Activated CD4-positive, alpha-beta T cell treated with anti-CD3 and anti-CD28 coated beads, Interleukin-2, amount 10 ng/mL, durations not matched to agents 7 days and 5 days (primary cell): Measurements from ENCODE around the gene SNTG2. TPM values are rescaled to one million over a fixed set of nuclear protein-coding genes. Genes with fewer than 3 reads are reported as not detected.

Experiments used
- CTCF ChIA-PET: fragments of 350-600 bp; sonication (Branson Sonifier 250); formaldehyde crosslinking; loops from one replicate; lab custom pipeline; 2021; ENCODE audit warnings: antibody characterized with exemption; lab: Charles Lee
- POLR2A ChIA-PET: fragments of 350-600 bp; sonication (Branson Sonifier 250); formaldehyde crosslinking; loops from one replicate; lab custom pipeline; 2021; ENCODE audit warnings: antibody characterized with exemption; lab: Charles Lee
- DNase-seq: peaks from one replicate; pipeline ENCODE4 v3.0.0-alpha.2; 2020
- H3K27ac Mint-ChIP-seq: one replicate; pipeline ENCODE4 v1.8.0; 2021; ENCODE audit warnings: mild to moderate bottlenecking, moderate library complexity, mixed read lengths
- H3K27me3 Mint-ChIP-seq: one replicate; pipeline ENCODE4 v1.8.0; 2021; ENCODE audit warnings: mixed read lengths
- H3K36me3 Mint-ChIP-seq: one replicate; pipeline ENCODE4 v1.8.0; 2021; ENCODE audit warnings: low read depth, mixed read lengths
- H3K4me1 Mint-ChIP-seq: one replicate; pipeline ENCODE4 v1.8.0; 2021; ENCODE audit warnings: mixed read lengths
- H3K4me3 Mint-ChIP-seq: one replicate; pipeline ENCODE4 v1.8.0; 2021; ENCODE audit warnings: mild to moderate bottlenecking, moderate library complexity, mixed read lengths
- H3K9me3 Mint-ChIP-seq: one replicate; pipeline ENCODE4 v1.8.0; 2021; ENCODE audit warnings: mixed read lengths
- total RNA-seq, 2 experiments: library from RNA; stranded (reverse); gene quantifications; one replicate each; pipeline ENCODE4 v1.2.3, GENCODE V29; 2021

Gene SNTG2
- total RNA-seq, 2 experiments from 2014 or later: not detected

DNA sequence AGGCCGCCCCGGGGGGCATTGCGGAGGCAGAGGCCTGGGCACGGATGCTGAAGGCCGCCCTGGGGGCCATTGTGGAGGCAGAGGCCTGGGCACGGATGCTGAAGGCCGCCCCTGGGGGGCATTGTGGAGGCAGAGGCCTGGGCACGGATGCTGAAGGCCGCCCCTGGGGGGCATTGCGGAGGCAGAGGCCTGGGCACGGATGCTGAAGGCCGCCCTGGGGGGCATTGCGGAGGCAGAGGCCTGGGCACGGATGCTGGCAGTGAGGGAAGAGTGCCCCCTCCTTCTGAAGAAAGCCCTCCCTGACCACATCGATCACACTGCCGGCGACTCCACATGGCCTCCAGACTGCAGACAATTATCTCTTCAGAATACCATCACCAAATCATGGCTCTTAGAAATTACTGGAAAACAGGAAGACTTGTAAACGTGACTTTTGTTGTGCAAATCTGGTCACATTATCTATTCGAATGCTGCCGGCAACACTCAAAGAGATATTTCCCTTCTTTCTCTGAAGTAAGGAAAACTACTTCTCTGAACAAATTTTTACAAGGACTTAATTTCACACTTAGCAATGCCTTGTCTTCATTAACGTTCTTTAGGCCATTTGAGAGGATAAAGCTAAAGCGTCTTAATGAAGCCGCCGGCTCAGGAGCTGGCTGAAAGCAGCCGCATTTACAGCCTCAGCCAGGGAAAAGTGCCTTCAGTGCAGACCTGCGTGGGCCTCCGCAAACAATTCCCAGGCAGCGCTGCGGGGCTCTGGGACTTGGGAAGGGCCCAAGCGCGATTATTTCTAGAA lies 18.1 kb upstream of the SNTG2 start:
- Mint-ChIP-seq H3K36me3 (no peaks in the 10 kb centered on the region), H3K9me3 (no peaks in the 10 kb centered on the region), H3K4me1 (no peaks in the 10 kb centered on the region), H3K27me3 (no peaks in the 10 kb centered on the region), H3K4me3 (no peak overlapping the region), H3K27ac (no peak overlapping the region)
- CTCF ChIA-PET: no interaction called here
- DNase-seq: no peak
- POLR2A ChIA-PET: no interaction called here

DNA sequence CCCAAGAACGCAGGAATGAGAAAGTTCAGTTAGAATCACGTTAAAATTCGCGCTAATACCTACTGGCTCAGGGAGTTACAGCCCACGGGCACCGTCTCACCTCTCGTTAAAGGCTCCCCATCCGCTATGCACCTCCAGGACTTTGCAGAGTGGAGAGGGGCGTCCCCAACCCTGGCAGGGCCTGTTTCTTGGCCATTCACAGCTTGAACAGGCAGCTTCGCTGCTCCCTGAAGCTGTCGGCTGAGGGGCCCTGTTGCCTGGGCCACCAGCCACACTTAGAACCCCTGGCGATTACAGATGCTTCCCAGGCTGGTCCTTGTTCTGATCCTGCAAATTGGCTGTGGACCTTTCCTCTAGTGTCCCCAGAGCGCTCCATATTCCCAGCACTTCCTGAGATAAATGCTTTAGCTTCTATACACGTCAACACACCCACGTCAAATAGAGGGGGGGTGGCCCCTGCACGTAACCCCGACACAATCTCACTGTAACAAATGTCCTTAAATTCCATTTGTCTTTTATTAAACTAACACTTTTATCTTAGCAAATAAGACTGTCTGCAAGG lies 16.8 kb upstream of the SNTG2 start:
- H3K9me3 Mint-ChIP-seq: no peaks in the 10 kb centered on the region
- DNase-seq: no peak
- no peak overlapping the region for H3K4me3 Mint-ChIP-seq
- ChIA-PET POLR2A (no interaction called here), CTCF (no interaction called here)
- H3K27ac Mint-ChIP-seq: no peak overlapping the region
- no peaks in the 10 kb centered on the region for H3K27me3 Mint-ChIP-seq
- H3K36me3 Mint-ChIP-seq: no peaks in the 10 kb centered on the region
- no peaks in the 10 kb centered on the region for H3K4me1 Mint-ChIP-seq

GRCh38 chr2:937530-937929 lies 13.1 kb upstream of the SNTG2 start:
- H3K36me3 Mint-ChIP-seq: no peaks in the 10 kb centered on the region
- no peak overlapping the region for H3K27ac Mint-ChIP-seq
- CTCF ChIA-PET: no interaction called here
- POLR2A ChIA-PET: no interaction called here
- H3K4me3 Mint-ChIP-seq: no peak overlapping the region
- H3K27me3 Mint-ChIP-seq: no peaks in the 10 kb centered on the region
- DNase-seq: no peak
- H3K9me3 Mint-ChIP-seq: no peaks in the 10 kb centered on the region
- no peaks in the 10 kb centered on the region for H3K4me1 Mint-ChIP-seq

GRCh38 chr2:938181-939005 lies 12.3 kb upstream of the SNTG2 start:
- H3K4me1 Mint-ChIP-seq: no peaks in the 10 kb centered on the region

GRCh38 chr2:939936-940601 lies 10.6 kb upstream of the SNTG2 start:
- H3K27me3 Mint-ChIP-seq: peaks cover 2% of the 10 kb centered on the region
- H3K4me1 Mint-ChIP-seq: no peaks in the 10 kb centered on the region
- H3K4me3 Mint-ChIP-seq: no peak overlapping the region
- DNase-seq: no peak
- H3K36me3 Mint-ChIP-seq: peaks cover 2% of the 10 kb centered on the region
- peaks cover 8% of the 10 kb centered on the region for H3K9me3 Mint-ChIP-seq
- CTCF ChIA-PET: no interaction called here
- no peak overlapping the region for H3K27ac Mint-ChIP-seq
- POLR2A ChIA-PET: no interaction called here

More at GRCh38 chr2:938181-939005, 12.3 kb upstream of the SNTG2 start:
- H3K27me3 Mint-ChIP-seq: no peaks in the 10 kb centered on the region
- CTCF ChIA-PET: no interaction called here
- POLR2A ChIA-PET: no interaction called here
- H3K9me3 Mint-ChIP-seq: no peaks in the 10 kb centered on the region
- no peak for DNase-seq
- no peak overlapping the region for H3K4me3 Mint-ChIP-seq
- H3K36me3 Mint-ChIP-seq: no peaks in the 10 kb centered on the region
- no peak overlapping the region for H3K27ac Mint-ChIP-seq

DNA sequence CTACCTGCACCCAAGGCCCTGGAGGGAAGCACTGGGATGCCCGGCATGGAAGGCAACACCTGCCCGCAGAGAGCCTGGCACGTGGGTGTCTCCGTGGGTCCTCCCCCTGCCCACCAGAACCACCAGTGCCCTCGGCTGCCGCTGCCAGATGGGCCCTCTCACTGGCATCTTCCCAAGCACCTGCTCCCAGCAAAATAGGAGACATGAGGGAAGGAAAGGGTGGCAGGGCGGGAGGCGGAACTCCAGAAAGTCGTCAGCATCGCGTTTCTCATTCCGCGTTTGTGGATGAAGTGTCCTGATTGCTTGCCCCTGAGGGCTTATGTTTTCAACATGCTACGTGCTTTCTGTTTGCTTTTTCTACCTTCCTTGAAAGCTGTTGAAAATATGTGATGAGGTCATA lies 8.8 kb upstream of the SNTG2 start:
- ChIA-PET CTCF (no interaction called here), POLR2A (no interaction called here)
- H3K27ac Mint-ChIP-seq: no peak overlapping the region
- H3K36me3 Mint-ChIP-seq: peaks cover 2% of the 10 kb centered on the region
- H3K4me1 Mint-ChIP-seq: peaks cover 11% of the 10 kb centered on the region
- H3K27me3 Mint-ChIP-seq: peaks cover 2% of the 10 kb centered on the region
- DNase-seq: no peak
- H3K9me3 Mint-ChIP-seq: peaks cover 8% of the 10 kb centered on the region
- no peak overlapping the region for H3K4me3 Mint-ChIP-seq

DNA sequence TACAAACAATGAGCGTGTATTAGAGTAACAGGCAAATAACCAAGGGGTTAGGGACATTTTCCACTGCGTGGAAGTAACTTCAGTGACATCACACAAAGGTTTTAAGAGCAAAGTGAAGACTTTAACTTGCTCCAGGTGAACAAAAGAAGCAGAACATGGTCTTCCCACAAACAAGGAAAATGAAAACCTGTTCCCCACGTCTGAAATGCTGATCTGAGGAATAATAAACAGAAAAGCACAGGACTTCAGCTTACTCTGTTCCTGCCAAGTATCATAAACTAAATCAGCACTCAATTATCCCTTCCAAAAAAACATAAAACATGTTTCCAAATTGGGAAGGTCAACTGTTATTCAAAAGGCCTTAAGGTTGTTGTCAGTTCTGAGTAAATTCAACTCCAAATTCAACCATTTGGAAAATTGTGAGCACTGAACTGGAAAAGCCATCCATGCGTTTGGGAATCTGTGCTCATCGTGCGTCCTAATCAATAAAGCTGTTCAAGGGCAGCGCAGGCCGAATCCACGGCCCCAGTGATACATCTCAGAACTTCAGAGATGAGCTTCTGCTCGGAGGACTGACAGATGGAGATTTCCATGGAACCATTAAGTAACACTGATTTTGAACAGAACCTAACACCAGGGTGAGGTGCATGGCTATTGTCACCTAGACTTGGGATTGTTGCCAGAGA lies 7.7 kb upstream of the SNTG2 start:
- Mint-ChIP-seq H3K4me1 (peaks cover 11% of the 10 kb centered on the region), H3K27me3 (peaks cover 5% of the 10 kb centered on the region), H3K36me3 (peaks cover 2% of the 10 kb centered on the region), H3K4me3 (no peak overlapping the region), H3K27ac (no peak overlapping the region), H3K9me3 (peaks cover 8% of the 10 kb centered on the region)
- DNase-seq: no peak
- POLR2A ChIA-PET: no interaction called here
- CTCF ChIA-PET: interaction anchor here (1.1 kb wide), 1 partner anchor 10 kb away, joined by 3 read pairs; no protein-coding TSS in a partner anchor

GRCh38 chr2:943461-943797 lies 7.2 kb upstream of the SNTG2 start:
- POLR2A ChIA-PET: no interaction called here
- Mint-ChIP-seq H3K36me3 (peaks cover 2% of the 10 kb centered on the region), H3K27me3 (peaks cover 8% of the 10 kb centered on the region), H3K4me1 (peaks cover 11% of the 10 kb centered on the region), H3K4me3 (no peak overlapping the region), H3K27ac (no peak overlapping the region), H3K9me3 (peaks cover 8% of the 10 kb centered on the region)
- CTCF ChIA-PET: interaction anchor here (1.1 kb wide), 1 partner anchor 10 kb away, joined by 3 read pairs; no protein-coding TSS in a partner anchor
- DNase-seq: no peak

DNA sequence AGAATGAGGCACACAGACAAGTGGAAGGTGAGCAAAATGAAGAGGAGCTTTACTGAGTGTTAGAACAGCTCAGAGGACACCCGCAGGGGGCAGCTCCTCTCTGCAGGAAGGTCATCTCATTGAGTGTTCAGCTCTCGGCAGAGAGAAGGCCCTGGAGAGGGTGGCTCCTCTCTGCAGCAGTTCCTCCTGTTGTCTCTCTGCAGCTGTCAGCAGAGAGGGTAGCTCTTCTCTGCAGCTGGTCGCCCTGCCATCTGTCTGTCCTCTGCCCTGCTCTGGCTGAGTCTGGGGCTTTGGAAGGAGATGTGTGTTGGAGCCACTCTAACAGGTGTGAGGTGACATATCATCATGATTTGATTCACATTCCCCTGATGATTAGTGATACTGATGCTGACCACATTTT lies 6.8 kb upstream of the SNTG2 start:
- no peak for DNase-seq
- CTCF ChIA-PET: interaction anchor here (1.1 kb wide), 1 partner anchor 9 kb away, joined by 3 read pairs; no protein-coding TSS in a partner anchor
- H3K4me1 Mint-ChIP-seq: peaks cover 11% of the 10 kb centered on the region
- H3K27me3 Mint-ChIP-seq: peaks cover 8% of the 10 kb centered on the region
- H3K36me3 Mint-ChIP-seq: peaks cover 2% of the 10 kb centered on the region
- POLR2A ChIA-PET: no interaction called here
- H3K4me3 Mint-ChIP-seq: no peak overlapping the region
- H3K9me3 Mint-ChIP-seq: peaks cover 8% of the 10 kb centered on the region
- H3K27ac Mint-ChIP-seq: no peak overlapping the region

GRCh38 chr2:944693-945092 lies 6.0 kb upstream of the SNTG2 start:
- ChIA-PET POLR2A (no interaction called here), CTCF (interaction anchor here (0.6 kb wide), 1 partner anchor 33 kb away, joined by 4 read pairs; no protein-coding TSS in a partner anchor)
- Mint-ChIP-seq H3K9me3 (peaks cover 8% of the 10 kb centered on the region), H3K36me3 (peaks cover 2% of the 10 kb centered on the region), H3K27ac (no peak overlapping the region), H3K27me3 (peaks cover 16% of the 10 kb centered on the region), H3K4me3 (no peak overlapping the region), H3K4me1 (peaks cover 17% of the 10 kb centered on the region)
- DNase-seq: no peak

- Mint-ChIP-seq H3K27ac (no peak overlapping the region), H3K4me3 (no peak overlapping the region), H3K4me1 (peaks cover 18% of the 10 kb centered on the region), H3K27me3 (peaks cover 18% of the 10 kb centered on the region), H3K36me3 (peaks cover 2% of the 10 kb centered on the region), H3K9me3 (peaks cover 8% of the 10 kb centered on the region)
- CTCF ChIA-PET: interaction anchor here (0.6 kb wide), 1 partner anchor 34 kb away, joined by 4 read pairs; no protein-coding TSS in a partner anchor
- DNase-seq: no peak
- POLR2A ChIA-PET: no interaction called here
Observed at GRCh38 chr2:945104-945503, 5.5 kb upstream of the SNTG2 start.
